Naive thymus-derived CD4-positive, alpha-beta T cell (primary cell): ENCODE results near the gene CDHR3. TPM values are rescaled to one million over a fixed set of nuclear protein-coding genes. Genes with fewer than 3 reads are reported as not detected.

Experiments
- ATAC-seq: fragments of 150-1000 bp; cut with Tn5 transposase; 2 replicates; pipeline ENCODE4 v1.10.0; 2021; ENCODE audit warnings: mild to moderate bottlenecking, moderate library complexity
- CTCF ChIA-PET: fragments of 350-600 bp; sonication (Branson Sonifier 250); formaldehyde crosslinking; loops from one replicate; lab custom pipeline; 2021; ENCODE audit warnings: antibody characterized with exemption; lab: Charles Lee
- POLR2A ChIA-PET: fragments of 350-600 bp; sonication (Branson Sonifier 250); formaldehyde crosslinking; loops from one replicate; lab custom pipeline; 2021; ENCODE audit warnings: antibody characterized with exemption, inconsistent platforms; lab: Charles Lee
- DNase-seq, 9 donors: peaks; one replicate each; pipeline versions ENCODE4 v3.0.0 to v3.0.0-alpha.2; 2020 to 2022; ENCODE audit warnings: mixed read lengths in 1 of 9
- H3K27ac ChIP-seq: one replicate; pipeline ENCODE4 v1.7.0; 2013; ENCODE audit warnings: mild to moderate bottlenecking, low read depth, low read length, moderate library complexity
- H3K27me3 ChIP-seq, 2 donors: one replicate each; pipeline ENCODE4 v1.7.0; 2013; ENCODE audit warnings: low read length in 2 of 2, mild to moderate bottlenecking in 2 of 2, moderate library complexity in 2 of 2; ENCODE audit not compliant: control insufficient read depth in 2 of 2, insufficient read depth in 2 of 2
- H3K36me3 ChIP-seq, 3 experiments: 1 replicate in 2 of 3; 2 replicates in 1 of 3; pipeline ENCODE4 v1.7.0; 2013; ENCODE audit warnings: low read length in 3 of 3, mild to moderate bottlenecking in 3 of 3, moderate library complexity in 1 of 3; ENCODE audit not compliant: insufficient read depth in 3 of 3, control insufficient read depth in 2 of 3
- H3K4me1 ChIP-seq, 2 donors: one replicate each; pipeline ENCODE4 v1.7.0; 2013; ENCODE audit warnings: low read length in 2 of 2, mild to moderate bottlenecking in 2 of 2, moderate library complexity in 1 of 2; ENCODE audit not compliant: control insufficient read depth in 2 of 2, insufficient read depth in 2 of 2
- H3K4me3 ChIP-seq: 2 replicates; pipeline ENCODE4 v1.7.0; 2013; ENCODE audit warnings: mild to moderate bottlenecking, low read length
- H3K9me3 ChIP-seq, 3 experiments: 1 replicate in 2 of 3; 2 replicates in 1 of 3; pipeline ENCODE4 v1.7.0; 2013; ENCODE audit warnings: low read length in 3 of 3; ENCODE audit not compliant: control insufficient read depth in 2 of 3
- H3K27ac Mint-ChIP-seq, 9 donors: one replicate each; pipeline ENCODE4 v1.8.0; 2020 to 2022; ENCODE audit warnings: mixed read lengths in 9 of 9, mild to moderate bottlenecking in 8 of 9, moderate library complexity in 5 of 9, inconsistent platforms in 2 of 9
- H3K27me3 Mint-ChIP-seq, 5 donors: one replicate each; pipeline ENCODE4 v1.8.0; 2021 to 2022; ENCODE audit warnings: mixed read lengths in 5 of 5, mild to moderate bottlenecking in 1 of 5
- H3K36me3 Mint-ChIP-seq, 5 donors: one replicate each; pipeline ENCODE4 v1.8.0; 2020 to 2022; ENCODE audit warnings: mixed read lengths in 5 of 5, mild to moderate bottlenecking in 3 of 5, inconsistent platforms in 1 of 5
- H3K4me1 Mint-ChIP-seq, 7 donors: one replicate each; pipeline ENCODE4 v1.8.0; 2020 to 2022; ENCODE audit warnings: mixed read lengths in 7 of 7, mild to moderate bottlenecking in 3 of 7, inconsistent platforms in 1 of 7
- H3K4me3 Mint-ChIP-seq, 10 donors: one replicate each; pipeline ENCODE4 v1.8.0; 2020 to 2022; ENCODE audit warnings: mild to moderate bottlenecking in 10 of 10, mixed read lengths in 10 of 10, moderate library complexity in 6 of 10, inconsistent platforms in 2 of 10
- H3K9me3 Mint-ChIP-seq, 11 donors: one replicate each; pipeline ENCODE4 v1.8.0; 2020 to 2022; ENCODE audit warnings: mixed read lengths in 11 of 11, mild to moderate bottlenecking in 4 of 11, inconsistent platforms in 1 of 11, moderate library complexity in 1 of 11
- intact Hi-C, 2 donors: fragments of 100-400 bp; cut with micrococcal nuclease; formaldehyde crosslinking; loops; one replicate each; pipeline ENCODE4 v1.15.1; 2023
- polyA plus RNA-seq, 2 donors: library from polyadenylated mRNA; unstranded; fragments of 300-500 nt; fragmentation: Illumina TruSeq; gene quantifications; one replicate each; pipeline ENCODE4 v1.2.3, GENCODE V29; 2021
- total RNA-seq, 6 experiments: library from RNA in 5 of 6; stranded (reverse) in 5 of 6; gene quantifications; 1 replicate in 5 of 6; 2 replicates in 1 of 6; pipeline ENCODE4 v1.2.3 and lab custom pipeline; 2021 to 2026

The CDHR3 gene
- total and polyA plus RNA-seq, 7 experiments from 2014 or later: 1.1 to 14.0 (median 6.5) TPM

- H3K4me3 ChIP-seq: no peak overlapping the region
- peaks cover 0 to 6% (median 0%) of the 10 kb centered on the region in 7 donors for H3K4me1 Mint-ChIP-seq
- H3K36me3 Mint-ChIP-seq: peaks cover 0 to 7% (median 0%) of the 10 kb centered on the region in 5 donors
- H3K4me1 ChIP-seq: no peaks in the 10 kb centered on the region
- intact Hi-C loops: no loop called here
- peaks cover 0 to 5% (median 0%) of the 10 kb centered on the region in 11 donors for H3K9me3 Mint-ChIP-seq
- ATAC-seq (no peak), DNase-seq (no peak)
- H3K36me3 ChIP-seq: no peaks in the 10 kb centered on the region
- H3K27me3 ChIP-seq: no peaks in the 10 kb centered on the region
- CTCF ChIA-PET: no interaction called here
- H3K4me3 Mint-ChIP-seq: no peak overlapping the region
- no peaks in the 10 kb centered on the region for H3K9me3 ChIP-seq
- POLR2A ChIA-PET: no interaction called here
- no peak overlapping the region for H3K27ac ChIP-seq
- H3K27me3 Mint-ChIP-seq: peaks cover 0 to 7% (median 0%) of the 10 kb centered on the region in 5 donors
- no peak overlapping the region for H3K27ac Mint-ChIP-seq
Observed at GRCh38 chr7:105940109-105940508, 23.0 kb upstream of the CDHR3 start.

- POLR2A ChIA-PET: no interaction called here
Observed at GRCh38 chr7:105941596-105941995, 21.5 kb upstream of the CDHR3 start.

GRCh38 chr7:105943486-105943885 is 19.6 kb upstream of the CDHR3 start:
- ChIA-PET POLR2A (no interaction called here), CTCF (no interaction called here)
- no peaks in the 10 kb centered on the region for H3K9me3 ChIP-seq
- ATAC-seq (no peak), DNase-seq (no peak)
- intact Hi-C loops: no loop called here
- no peak overlapping the region for H3K27ac ChIP-seq
- Mint-ChIP-seq H3K9me3 (peaks cover 0 to 4% (median 0%) of the 10 kb centered on the region in 11 donors), H3K27me3 (peaks cover 0 to 17% (median 0%) of the 10 kb centered on the region in 5 donors), H3K36me3 (peaks cover 0 to 3% (median 0%) of the 10 kb centered on the region in 5 donors), H3K4me3 (no peak overlapping the region), H3K4me1 (peaks cover 0 to 6% (median 0%) of the 10 kb centered on the region in 7 donors), H3K27ac (no peak overlapping the region)
- no peaks in the 10 kb centered on the region for H3K36me3 ChIP-seq
- H3K4me1 ChIP-seq: no peaks in the 10 kb centered on the region
- no peak overlapping the region for H3K4me3 ChIP-seq
- no peaks in the 10 kb centered on the region for H3K27me3 ChIP-seq

More at GRCh38 chr7:105941596-105941995, 21.5 kb upstream of the CDHR3 start:
- H3K27ac ChIP-seq: no peak overlapping the region
- CTCF ChIA-PET: no interaction called here
- no peaks in the 10 kb centered on the region for H3K9me3 ChIP-seq
- H3K9me3 Mint-ChIP-seq: peaks cover 0 to 5% (median 0%) of the 10 kb centered on the region in 11 donors
- H3K36me3 ChIP-seq: no peaks in the 10 kb centered on the region
- H3K36me3 Mint-ChIP-seq: peaks cover 0 to 7% (median 0%) of the 10 kb centered on the region in 5 donors
- intact Hi-C loops: no loop called here
- no peak overlapping the region for H3K4me3 ChIP-seq
- H3K27ac Mint-ChIP-seq: no peak overlapping the region
- H3K27me3 Mint-ChIP-seq: peaks cover 0 to 8% (median 0%) of the 10 kb centered on the region in 5 donors
- H3K4me1 Mint-ChIP-seq: peaks cover 0 to 6% (median 0%) of the 10 kb centered on the region in 7 donors
- H3K27me3 ChIP-seq: no peaks in the 10 kb centered on the region
- ATAC-seq (no peak), DNase-seq (no peak)
- H3K4me3 Mint-ChIP-seq: no peak overlapping the region
- H3K4me1 ChIP-seq: no peaks in the 10 kb centered on the region

GRCh38 chr7:105945848-105946247 is 17.2 kb upstream of the CDHR3 start:
- Histone ChIP-seq H3K27ac (no peak overlapping the region), H3K9me3 (no peaks in the 10 kb centered on the region), H3K4me1 (no peaks in the 10 kb centered on the region), H3K27me3 (no peaks in the 10 kb centered on the region), H3K4me3 (no peak overlapping the region), H3K36me3 (no peaks in the 10 kb centered on the region)
- Mint-ChIP-seq H3K4me1 (peaks cover 0 to 1% (median 0%) of the 10 kb centered on the region in 7 donors), H3K36me3 (peaks cover 0 to 3% (median 0%) of the 10 kb centered on the region in 5 donors), H3K9me3 (peaks cover 0 to 4% (median 0%) of the 10 kb centered on the region in 11 donors), H3K4me3 (no peak overlapping the region), H3K27me3 (peaks cover 0 to 21% (median 0%) of the 10 kb centered on the region in 5 donors), H3K27ac (no peak overlapping the region)
- DNase-seq (no peak), ATAC-seq (no peak)
- CTCF ChIA-PET: interaction anchor here (0.7 kb wide), 1 partner anchor 184 kb away, joined by 4 read pairs; no protein-coding TSS in a partner anchor
- intact Hi-C loops: no loop called here
- POLR2A ChIA-PET: no interaction called here

- no peaks in the 10 kb centered on the region for H3K4me1 ChIP-seq
- H3K27me3 ChIP-seq: no peaks in the 10 kb centered on the region
- Mint-ChIP-seq H3K27me3 (peaks cover 0 to 13% (median 0%) of the 10 kb centered on the region in 5 donors), H3K27ac (no peak overlapping the region), H3K9me3 (peaks cover 0 to 16% (median 8%) of the 10 kb centered on the region in 11 donors), H3K36me3 (peaks cover 0 to 18% (median 12%) of the 10 kb centered on the region in 5 donors), H3K4me1 (no peaks in the 10 kb centered on the region), H3K4me3 (no peak overlapping the region)
- intact Hi-C loops: no loop called here
- H3K4me3 ChIP-seq: no peak overlapping the region
- no peak for ATAC-seq
- no peaks in the 10 kb centered on the region for H3K9me3 ChIP-seq
- CTCF ChIA-PET: interaction anchor here (0.6 kb wide), 2 partner anchors 1033 to 1965 kb away, joined by 3 read pairs; no protein-coding TSS in a partner anchor
- POLR2A ChIA-PET: interaction anchor here (0.6 kb wide), 1 partner anchor 15 kb away, joined by 3 read pairs; no protein-coding TSS in a partner anchor
- H3K27ac ChIP-seq: no peak overlapping the region
- DNase-seq: no peak
- H3K36me3 ChIP-seq: no peaks in the 10 kb centered on the region
Observed at GRCh38 chr7:105951597-105951996, 11.5 kb upstream of the CDHR3 start.

- no peak overlapping the region for H3K4me3 ChIP-seq
- intact Hi-C loops: no loop called here
- peaks cover 0 to 18% (median 12%) of the 10 kb centered on the region in 5 donors for H3K36me3 Mint-ChIP-seq
- no peaks in the 10 kb centered on the region for H3K4me1 Mint-ChIP-seq
- H3K36me3 ChIP-seq: no peaks in the 10 kb centered on the region
- H3K27me3 Mint-ChIP-seq: peaks cover 0 to 5% (median 4%) of the 10 kb centered on the region in 5 donors
- POLR2A ChIA-PET: no interaction called here
- H3K9me3 ChIP-seq: no peaks in the 10 kb centered on the region
- no peaks in the 10 kb centered on the region for H3K27me3 ChIP-seq
- H3K27ac ChIP-seq: no peak overlapping the region
- no peak for ATAC-seq
- no peak for DNase-seq
- peaks cover 0 to 16% (median 8%) of the 10 kb centered on the region in 11 donors for H3K9me3 Mint-ChIP-seq
- H3K27ac Mint-ChIP-seq: no peak overlapping the region
- no peaks in the 10 kb centered on the region for H3K4me1 ChIP-seq
- H3K4me3 Mint-ChIP-seq: no peak overlapping the region
- CTCF ChIA-PET: interaction anchor here (1.5 kb wide), 1 partner anchor 9 kb away, joined by 3 read pairs; no protein-coding TSS in a partner anchor
Observed at GRCh38 chr7:105952917-105953595, 10.0 kb upstream of the CDHR3 start.
